ES-I3 (cell line): ENCODE data around the gene NRROS.

Experiments
- H3K36me3 ChIP-seq: 2 replicates; pipeline ENCODE4 v1.6.1; 2013; ENCODE audit warnings: mild to moderate bottlenecking, low read length, control low read depth, moderate library complexity; ENCODE audit not compliant: insufficient read depth
- H3K4me1 ChIP-seq: 2 replicates; pipeline ENCODE4 v1.6.1; 2013; ENCODE audit warnings: mild to moderate bottlenecking, control low read depth, low read length; ENCODE audit not compliant: insufficient read depth
- H3K9ac ChIP-seq: 2 replicates; pipeline ENCODE4 v1.6.1; 2013; ENCODE audit warnings: low read depth, mild to moderate bottlenecking, low read length, moderate library complexity
- H3K9me3 ChIP-seq: 2 replicates; pipeline ENCODE4 v1.6.1; 2013; ENCODE audit warnings: mild to moderate bottlenecking, low read length, moderate library complexity; ENCODE audit not compliant: control insufficient read depth, insufficient read depth

NRROS gene

GRCh38 chr3:196667056-196667825 lies 27.7 kb downstream of the NRROS start:
- Histone ChIP-seq H3K9ac (no peak overlapping the region), H3K36me3 (no peaks in the 10 kb centered on the region), H3K4me1 (peaks cover 3% of the 10 kb centered on the region; the same call in 1 of the 2 replicates)

GRCh38 chr3:196670339-196670738 lies 30.8 kb downstream of the NRROS start:
- Histone ChIP-seq H3K9me3 (no peaks in the 10 kb centered on the region), H3K9ac (no peak overlapping the region), H3K36me3 (no peaks in the 10 kb centered on the region), H3K4me1 (peaks cover 3% of the 10 kb centered on the region; the same call in 1 of the 2 replicates)

More at GRCh38 chr3:196667056-196667825, 27.7 kb downstream of the NRROS start:
- no peaks in the 10 kb centered on the region for H3K9me3 ChIP-seq

GRCh38 chr3:196673632-196674031 lies 34.1 kb downstream of the NRROS start:
- no peaks in the 10 kb centered on the region; the same call in 1 of the 2 replicates for H3K4me1 ChIP-seq
- no peaks in the 10 kb centered on the region for H3K36me3 ChIP-seq
- H3K9ac ChIP-seq: no peak overlapping the region
- no peaks in the 10 kb centered on the region for H3K9me3 ChIP-seq

GRCh38 chr3:196677353-196677752 lies 37.9 kb downstream of the NRROS start:
- H3K4me1 ChIP-seq: no peaks in the 10 kb centered on the region; the same call in 1 of the 2 replicates
- H3K36me3 ChIP-seq: no peaks in the 10 kb centered on the region
- H3K9ac ChIP-seq: no peak overlapping the region
- H3K9me3 ChIP-seq: no peaks in the 10 kb centered on the region

GRCh38 chr3:196677931-196678330 lies 38.4 kb downstream of the NRROS start:
- H3K4me1 ChIP-seq: no peaks in the 10 kb centered on the region; the same call in 1 of the 2 replicates
- H3K9ac ChIP-seq: no peak overlapping the region
- H3K36me3 ChIP-seq: no peaks in the 10 kb centered on the region
- H3K9me3 ChIP-seq: no peaks in the 10 kb centered on the region

- H3K9me3 ChIP-seq: no peaks in the 10 kb centered on the region
- H3K4me1 ChIP-seq: peaks cover 7% of the 10 kb centered on the region
- H3K9ac ChIP-seq: no peak overlapping the region
- H3K36me3 ChIP-seq: no peaks in the 10 kb centered on the region
These were observed 45.3 kb downstream of the NRROS start for GRCh38 chr3:196684548-196685407.

GRCh38 chr3:196686436-196686835 lies 46.9 kb downstream of the NRROS start:
- peaks cover 7% of the 10 kb centered on the region for H3K4me1 ChIP-seq
- H3K36me3 ChIP-seq: no peaks in the 10 kb centered on the region
- H3K9me3 ChIP-seq: no peaks in the 10 kb centered on the region
- H3K9ac ChIP-seq: no peak overlapping the region

GRCh38 chr3:196688349-196688748 lies 48.9 kb downstream of the NRROS start:
- Histone ChIP-seq H3K9ac (no peak overlapping the region), H3K4me1 (peaks cover 7% of the 10 kb centered on the region), H3K9me3 (no peaks in the 10 kb centered on the region)

GRCh38 chr3:196689941-196690660 lies 50.6 kb downstream of the NRROS start:
- peaks cover 4% of the 10 kb centered on the region; the same call in 1 of the 2 replicates for H3K4me1 ChIP-seq
- no peak overlapping the region for H3K9ac ChIP-seq
- no peaks in the 10 kb centered on the region for H3K9me3 ChIP-seq
- no peaks in the 10 kb centered on the region for H3K36me3 ChIP-seq

More at GRCh38 chr3:196688349-196688748, 48.9 kb downstream of the NRROS start:
- H3K36me3 ChIP-seq: no peaks in the 10 kb centered on the region

GRCh38 chr3:196691386-196691785 lies 51.9 kb downstream of the NRROS start:
- Histone ChIP-seq H3K9me3 (no peaks in the 10 kb centered on the region), H3K9ac (no peak overlapping the region), H3K36me3 (no peaks in the 10 kb centered on the region), H3K4me1 (peaks cover 4% of the 10 kb centered on the region; the same call in 1 of the 2 replicates)

- Histone ChIP-seq H3K36me3 (no peaks in the 10 kb centered on the region), H3K9me3 (no peaks in the 10 kb centered on the region), H3K9ac (no peak overlapping the region), H3K4me1 (no peaks in the 10 kb centered on the region)
These were observed 54.7 kb downstream of the NRROS start for GRCh38 chr3:196694202-196694638.

GRCh38 chr3:196694941-196695848 lies 55.7 kb downstream of the NRROS start:
- no peak overlapping the region for H3K9ac ChIP-seq

GRCh38 chr3:196695849-196696226 lies 56.3 kb downstream of the NRROS start:
- H3K9ac ChIP-seq: no peak overlapping the region; the same call in 1 of the 2 replicates
- no peaks in the 10 kb centered on the region for H3K4me1 ChIP-seq
- H3K9me3 ChIP-seq: no peaks in the 10 kb centered on the region
- H3K36me3 ChIP-seq: no peaks in the 10 kb centered on the region

More at GRCh38 chr3:196694941-196695848, 55.7 kb downstream of the NRROS start:
- H3K4me1 ChIP-seq: no peaks in the 10 kb centered on the region
- no peaks in the 10 kb centered on the region for H3K36me3 ChIP-seq
- no peaks in the 10 kb centered on the region for H3K9me3 ChIP-seq
